ENCODE results near the gene ICAM4. TPM values are rescaled to one million over a fixed set of nuclear protein-coding genes. Genes with fewer than 3 reads are reported as not detected.
A peak's percentile ranks its signal among the peaks of the same experiment; 100 is the strongest.

Gene ICAM4
- total and polyA plus RNA-seq, 9 of the 15 experiments (the other 6 are each of a cell fraction or from before 2014, with no cell fraction given) = 14.1 to 86.1 (median 29.6) TPM

GRCh38 chr19:10295305-10295846 is 8.6 kb downstream of the ICAM4 start (continued):
- TF ChIP-seq ATF3 (IDR thresholded peaks at IDR 0.05) = 0 out of 2 replicates have a peak, but pooled peaks have one; percentile 22
- no peak for TF ChIP-seq ATF3 (CRISPR knock-in tag; conservative IDR thresholded peaks at IDR 0.05)
- no peak for TF ChIP-seq E2F3 (CRISPR knock-in tag; IDR thresholded peaks at IDR 0.05)
- TF ChIP-seq HOMEZ (CRISPR knock-in tag; IDR thresholded peaks at IDR 0.05) = no peak
- no peak for TF ChIP-seq HMGN3 (IDR thresholded peaks at IDR 0.05; ENCODE audit: borderline replicate concordance, extremely low read depth, insufficient read length, low read depth, low read length)
- no peak for TF ChIP-seq ZKSCAN8 (CRISPR knock-in tag; IDR thresholded peaks at IDR 0.05)
- no peak for TF ChIP-seq SUPT5H (IDR thresholded peaks at IDR 0.05)
- peak; percentile 100 for TF ChIP-seq ZBTB33 (CRISPR knock-in tag; IDR thresholded peaks at IDR 0.05)
- no peak for TF ChIP-seq E2F1 (CRISPR knock-in tag; IDR thresholded peaks at IDR 0.05)
- TF ChIP-seq RBFOX2 (IDR thresholded peaks at IDR 0.05; ENCODE audit: low read depth, low read length) = peak; percentile 61
- no peak for TF ChIP-seq CCAR2 (IDR thresholded peaks at IDR 0.05; ENCODE audit: low read depth, low read length)
- no peak for TF ChIP-seq RBM39 (optimal IDR thresholded peaks at IDR 0.05; ENCODE audit: low read depth, low read length)
- TF ChIP-seq GATA2 (CRISPR knock-in tag; IDR thresholded peaks at IDR 0.05) = no peak
- TF ChIP-seq POLR2A (conservative IDR thresholded peaks at IDR 0.05) = 0 out of 2 replicates have a peak, but pooled peaks have one; percentile 11
- no peak for TF ChIP-seq ATF1 (CRISPR knock-in tag; IDR thresholded peaks at IDR 0.05)
- no peak for TF ChIP-seq ATF1 (tag; IDR thresholded peaks at IDR 0.05)
- no peak for TF ChIP-seq SRSF3 (IDR thresholded peaks at IDR 0.05; ENCODE audit: insufficient read depth, low read length)
- no peak for TF ChIP-seq LCOR (CRISPR knock-in tag; IDR thresholded peaks at IDR 0.05)
- no peak for TF ChIP-seq VEZF1 (CRISPR knock-in tag; IDR thresholded peaks at IDR 0.05)
